BLaER1 (cell line): ENCODE results near the gene ALDH3A1.

ENCODE experiments used
- H3K27ac ChIP-seq: shearing (Covaris generic); formaldehyde crosslinking; 2 replicates; pipeline ENCODE4 v1.8.1; 2022
- H3K27me3 ChIP-seq: shearing (Covaris generic); formaldehyde crosslinking; 2 replicates; pipeline ENCODE4 v1.8.1; 2022
- H3K36me3 ChIP-seq: shearing (Covaris generic); formaldehyde crosslinking; 2 replicates; pipeline ENCODE4 v1.8.1; 2022
- H3K4me1 ChIP-seq: shearing (Covaris generic); formaldehyde crosslinking; 2 replicates; pipeline ENCODE4 v1.8.1; 2022
- H3K4me2 ChIP-seq: shearing (Covaris generic); formaldehyde crosslinking; 2 replicates; pipeline ENCODE4 v1.8.1; 2022
- H3K4me3 ChIP-seq: shearing (Covaris generic); formaldehyde crosslinking; 2 replicates; pipeline ENCODE4 v1.8.1; 2022
- H3K9ac ChIP-seq: shearing (Covaris generic); formaldehyde crosslinking; 2 replicates; pipeline ENCODE4 v1.8.1; 2022
- H3K9me3 ChIP-seq: shearing (Covaris generic); formaldehyde crosslinking; 2 replicates; pipeline ENCODE4 v1.8.1; 2022
- H4K20me1 ChIP-seq: shearing (Covaris generic); formaldehyde crosslinking; 2 replicates; pipeline ENCODE4 v1.8.1; 2022
- Cebpa-rat ChIP-seq: shearing (Covaris generic); IDR thresholded peaks from 2 replicates; pipeline ENCODE4 v1.8.1; 2022

The ALDH3A1 gene

GRCh38 chr17:19760746-19761145, 12.6 kb upstream of the ALDH3A1 start:
- Histone ChIP-seq H3K9ac (no peak overlapping the region), H3K27me3 (no peaks in the 10 kb centered on the region)

GRCh38 chr17:19759568-19760549, 11.8 kb upstream of the ALDH3A1 start:
- no peak overlapping the region for H3K4me2 ChIP-seq
- H3K9ac ChIP-seq: no peak overlapping the region
- TF ChIP-seq Cebpa-rat: no peak
- no peak overlapping the region for H3K4me3 ChIP-seq
- H4K20me1 ChIP-seq: no peaks in the 10 kb centered on the region
- no peaks in the 10 kb centered on the region for H3K36me3 ChIP-seq
- H3K4me1 ChIP-seq: no peaks in the 10 kb centered on the region
- H3K9me3 ChIP-seq: no peaks in the 10 kb centered on the region
- H3K27me3 ChIP-seq: no peaks in the 10 kb centered on the region
- no peak overlapping the region for H3K27ac ChIP-seq

More at GRCh38 chr17:19760746-19761145, 12.6 kb upstream of the ALDH3A1 start:
- Histone ChIP-seq H4K20me1 (no peaks in the 10 kb centered on the region), H3K4me1 (no peaks in the 10 kb centered on the region), H3K4me2 (no peak overlapping the region), H3K4me3 (no peak overlapping the region), H3K9me3 (no peaks in the 10 kb centered on the region), H3K27ac (no peak overlapping the region), H3K36me3 (no peaks in the 10 kb centered on the region)
- no peak for TF ChIP-seq Cebpa-rat

- Histone ChIP-seq H3K27me3 (no peaks in the 10 kb centered on the region), H3K4me3 (no peak overlapping the region), H4K20me1 (no peaks in the 10 kb centered on the region), H3K27ac (no peak overlapping the region), H3K4me1 (no peaks in the 10 kb centered on the region), H3K9me3 (no peaks in the 10 kb centered on the region), H3K4me2 (no peak overlapping the region), H3K36me3 (no peaks in the 10 kb centered on the region), H3K9ac (no peak overlapping the region)
- TF ChIP-seq Cebpa-rat: no peak
These were observed 9.6 kb upstream of the ALDH3A1 start for GRCh38 chr17:19757536-19758180.

DNA sequence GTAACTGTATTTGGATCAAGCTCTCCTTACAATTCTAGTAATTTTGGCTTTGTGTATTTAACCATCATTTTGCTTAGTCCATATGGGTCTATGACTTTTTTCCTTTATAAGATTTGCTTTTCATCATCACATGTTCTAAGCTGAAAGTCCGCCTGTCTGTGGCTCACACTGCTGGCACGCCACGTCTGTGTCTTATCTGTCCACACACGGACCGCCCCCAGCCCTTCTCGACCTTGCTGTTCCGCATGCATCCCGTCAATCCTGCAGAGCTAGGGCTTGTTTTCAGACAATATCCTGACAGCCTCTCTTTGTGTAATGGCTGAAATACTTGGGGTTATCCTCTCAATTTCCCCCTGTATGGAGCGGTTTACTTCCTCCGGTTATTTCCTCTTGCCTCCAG, 8.4 kb upstream of the ALDH3A1 start:
- H3K4me2 ChIP-seq: no peak overlapping the region
- H3K4me3 ChIP-seq: no peak overlapping the region
- H3K9me3 ChIP-seq: no peaks in the 10 kb centered on the region
- H3K27me3 ChIP-seq: no peaks in the 10 kb centered on the region
- no peak overlapping the region for H3K27ac ChIP-seq
- no peaks in the 10 kb centered on the region for H3K4me1 ChIP-seq
- H4K20me1 ChIP-seq: no peaks in the 10 kb centered on the region
- no peak overlapping the region for H3K9ac ChIP-seq
- TF ChIP-seq Cebpa-rat: no peak
- H3K36me3 ChIP-seq: no peaks in the 10 kb centered on the region

DNA sequence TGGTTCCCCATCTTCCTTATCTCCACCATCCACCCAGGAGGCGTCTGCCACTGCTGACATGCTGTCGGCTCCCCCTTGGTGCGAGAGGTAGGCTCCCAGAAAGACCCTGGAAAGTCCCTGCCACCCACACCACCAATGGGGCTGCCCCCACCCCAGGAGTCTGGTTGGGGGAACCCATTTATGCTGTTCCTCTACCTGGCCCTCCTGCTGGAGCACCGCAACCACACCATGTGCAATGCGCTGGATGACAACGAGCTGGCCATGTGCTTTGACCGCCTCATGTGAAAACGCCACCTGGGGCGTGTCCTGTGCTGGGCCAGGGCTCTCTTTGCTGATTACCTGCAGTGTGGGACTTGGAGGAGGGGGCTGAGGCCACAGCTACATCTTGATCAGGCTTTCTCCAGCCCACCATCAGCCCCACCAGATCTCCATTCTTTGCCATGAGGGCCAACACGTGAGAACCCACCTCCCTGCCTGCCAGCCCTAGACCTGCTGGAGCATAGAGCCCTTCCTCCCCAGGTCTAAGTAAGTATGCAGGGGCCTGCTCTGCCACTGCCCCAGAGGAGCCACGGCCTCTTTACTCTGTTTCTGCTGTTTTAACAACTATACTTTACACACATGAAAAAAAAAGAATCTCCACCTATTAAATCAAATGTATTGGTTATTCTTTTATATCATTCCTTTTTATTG, 7.9 kb upstream of the ALDH3A1 start:
- Histone ChIP-seq H3K27me3 (no peaks in the 10 kb centered on the region), H3K4me1 (no peaks in the 10 kb centered on the region), H4K20me1 (no peaks in the 10 kb centered on the region), H3K4me2 (no peak overlapping the region), H3K9me3 (no peaks in the 10 kb centered on the region), H3K9ac (no peak overlapping the region), H3K27ac (no peak overlapping the region), H3K36me3 (no peaks in the 10 kb centered on the region), H3K4me3 (no peak overlapping the region)
- no peak for TF ChIP-seq Cebpa-rat

- Histone ChIP-seq H3K36me3 (no peaks in the 10 kb centered on the region), H3K4me2 (no peak overlapping the region), H3K4me1 (no peaks in the 10 kb centered on the region), H3K27me3 (no peaks in the 10 kb centered on the region), H3K9me3 (no peaks in the 10 kb centered on the region), H3K27ac (no peak overlapping the region), H4K20me1 (no peaks in the 10 kb centered on the region), H3K4me3 (no peak overlapping the region), H3K9ac (no peak overlapping the region)
- TF ChIP-seq Cebpa-rat: no peak
These were observed 7.3 kb upstream of the ALDH3A1 start for GRCh38 chr17:19755392-19755791.

DNA sequence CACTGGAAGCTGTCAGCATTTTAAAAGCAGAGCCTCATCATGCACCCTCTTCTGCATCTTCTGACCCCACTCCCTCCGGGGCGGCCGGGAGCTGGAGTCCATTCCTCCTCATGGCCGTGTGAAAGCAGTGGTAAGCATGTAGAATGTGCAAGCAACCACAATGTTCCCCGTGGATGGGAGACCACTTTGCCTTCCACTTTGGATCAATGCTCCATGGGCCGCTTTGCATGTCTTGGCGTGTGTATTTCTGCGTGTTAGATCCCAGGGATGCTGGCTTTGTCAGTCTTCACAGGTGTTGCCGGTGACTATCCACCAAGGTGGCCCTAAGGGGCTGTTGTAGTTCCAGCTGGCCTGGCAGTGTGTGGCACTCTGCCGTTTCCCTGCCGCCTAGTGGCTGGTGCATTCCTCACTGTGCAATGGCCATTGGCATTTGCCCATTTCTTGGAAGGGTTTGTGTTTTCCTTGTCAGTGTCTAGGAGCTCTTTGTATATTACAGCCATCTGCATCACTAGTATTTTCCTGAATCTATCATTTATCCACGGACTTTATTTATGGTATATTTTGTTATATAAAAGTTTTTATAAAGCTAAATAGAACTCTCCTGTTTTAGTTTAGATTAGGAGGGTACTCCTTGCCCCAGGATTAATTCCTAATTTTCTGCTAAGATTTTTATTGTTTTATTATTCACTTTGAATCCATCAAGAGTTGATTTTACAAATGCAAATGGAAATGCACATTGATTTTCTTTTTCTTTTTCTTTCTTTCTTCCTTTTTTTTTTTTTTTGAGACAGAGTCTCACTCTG, 5.8 kb upstream of the ALDH3A1 start:
- Histone ChIP-seq H3K27me3 (no peaks in the 10 kb centered on the region), H3K27ac (no peak overlapping the region), H3K4me2 (no peak overlapping the region), H3K36me3 (no peaks in the 10 kb centered on the region), H3K4me1 (no peaks in the 10 kb centered on the region), H3K9ac (no peak overlapping the region), H3K9me3 (no peaks in the 10 kb centered on the region), H3K4me3 (no peak overlapping the region), H4K20me1 (no peaks in the 10 kb centered on the region)
- no peak for TF ChIP-seq Cebpa-rat

- Histone ChIP-seq H3K4me1 (no peaks in the 10 kb centered on the region), H3K27me3 (no peaks in the 10 kb centered on the region), H3K36me3 (no peaks in the 10 kb centered on the region), H3K27ac (no peak overlapping the region), H3K4me3 (no peak overlapping the region), H4K20me1 (no peaks in the 10 kb centered on the region), H3K9me3 (no peaks in the 10 kb centered on the region), H3K9ac (no peak overlapping the region), H3K4me2 (no peak overlapping the region)
- no peak for TF ChIP-seq Cebpa-rat
These were observed 5.0 kb upstream of the ALDH3A1 start for GRCh38 chr17:19753051-19753509.
